Measurements from ENCODE around the gene LTB4R2. TPM values are rescaled to one million over a fixed set of nuclear protein-coding genes. Genes with fewer than 3 reads are reported as not detected.

The LTB4R2 gene
- total RNA-seq, 1 donor from 2014 or later = 6.4 TPM

- DNase-seq (no peak), ATAC-seq (no peak)
- Histone ChIP-seq H3K9me3 (no peaks in the 10 kb centered on the region), H3K27me3 (no peaks in the 10 kb centered on the region), H3K4me3 (peak overlapping the region; percentile 58), H3K27ac (peak overlapping the region; percentile 90), H3K36me3 (peaks cover 21% of the 10 kb centered on the region), H3K4me1 (peaks cover 61% of the 10 kb centered on the region)
- no peak for TF ChIP-seq CTCF (IDR thresholded peaks at IDR 0.05)
- intact Hi-C loops (cut with DNase I) = no loop called here
Measured at GRCh38 chr14:24310265-24310645, 315 bp downstream of the LTB4R2 start.

- H3K27me3 ChIP-seq = peaks cover 1% of the 10 kb centered on the region
- H3K4me3 ChIP-seq = peak within 1 kb of the TSS; percentile 58
- DNase-seq = peak; percentile 90
- ATAC-seq = peak; percentile 83
- peaks cover 68% of the 10 kb centered on the region for H3K4me1 ChIP-seq
- peaks cover 14% of the 10 kb centered on the region for H3K36me3 ChIP-seq
- no peaks in the 10 kb centered on the region for H3K9me3 ChIP-seq
- peak; percentile 46 for TF ChIP-seq CTCF (IDR thresholded peaks at IDR 0.05)
- H3K27ac ChIP-seq = peak within 1 kb of the TSS; percentile 90
- intact Hi-C loops (cut with DNase I) = no loop called here
Measured at GRCh38 chr14:24310646-24311604, 985 bp downstream of the LTB4R2 start, which contains the start of gene LTB4R. LTB4R (plus strand) TSS chr14:24311502; CDS start chr14:24315652, 4,150 bp downstream.

- H3K27ac ChIP-seq = peak overlapping the region; percentile 90
- DNase-seq = no peak
- peaks cover 4% of the 10 kb centered on the region for H3K36me3 ChIP-seq
- peak; percentile 1 for ATAC-seq
- peak overlapping the region; percentile 58 for H3K4me3 ChIP-seq
- intact Hi-C loops (cut with DNase I) = no loop called here
- TF ChIP-seq CTCF (IDR thresholded peaks at IDR 0.05) = no peak
- H3K27me3 ChIP-seq = peaks cover 9% of the 10 kb centered on the region
- H3K9me3 ChIP-seq = no peaks in the 10 kb centered on the region
- peaks cover 79% of the 10 kb centered on the region for H3K4me1 ChIP-seq
Measured at GRCh38 chr14:24311837-24312615, 2.1 kb downstream of the LTB4R2 start.

- H3K4me3 ChIP-seq = no peak overlapping the region
- no peak for TF ChIP-seq CTCF (IDR thresholded peaks at IDR 0.05)
- peak overlapping the region; percentile 90 for H3K27ac ChIP-seq
- H3K4me1 ChIP-seq = peaks cover 81% of the 10 kb centered on the region
- DNase-seq = no peak
- ATAC-seq = peak; percentile 8
- no peaks in the 10 kb centered on the region for H3K9me3 ChIP-seq
- no peaks in the 10 kb centered on the region for H3K36me3 ChIP-seq
- intact Hi-C loops (cut with DNase I) = no loop called here
- H3K27me3 ChIP-seq = peaks cover 9% of the 10 kb centered on the region
Measured at GRCh38 chr14:24312736-24313507, 3.0 kb downstream of the LTB4R2 start.

GRCh38 chr14:24313913-24314312 is 4.0 kb downstream of the LTB4R2 start:
- H3K27ac ChIP-seq = peak overlapping the region; percentile 90

More at GRCh38 chr14:24313913-24314312, 4.0 kb downstream of the LTB4R2 start:
- ATAC-seq (no peak), DNase-seq (no peak)
- Histone ChIP-seq H3K4me3 (no peak overlapping the region), H3K9me3 (no peaks in the 10 kb centered on the region), H3K4me1 (peaks cover 77% of the 10 kb centered on the region), H3K27me3 (peaks cover 19% of the 10 kb centered on the region), H3K36me3 (no peaks in the 10 kb centered on the region)
- no peak for TF ChIP-seq CTCF (IDR thresholded peaks at IDR 0.05)
- intact Hi-C loops (cut with DNase I) = no loop called here

Measured in upper lobe of right lung (tissue), 1 donor.